8988T (cell line): Measurements from ENCODE around the gene MYO7A.

Experiments used
- DNase-seq: peaks from one replicate; pipeline ENCODE4 v3.0.0; 2011

MYO7A gene

GRCh38 chr11:77112641-77113381 is 15.2 kb upstream of the MYO7A start:
- DNase-seq: no peak

GRCh38 chr11:77113382-77114088 is 14.5 kb upstream of the MYO7A start:
- DNase-seq: peak; percentile 92

GRCh38 chr11:77114089-77114463 is 14.0 kb upstream of the MYO7A start:
- no peak for DNase-seq

GRCh38 chr11:77115181-77115611 is 12.8 kb upstream of the MYO7A start:
- DNase-seq: peak; percentile 83

- DNase-seq: no peak
These were observed 12.1 kb upstream of the MYO7A start for GRCh38 chr11:77115956-77116355.

GRCh38 chr11:77117492-77117891 is 10.6 kb upstream of the MYO7A start:
- DNase-seq: no peak

GRCh38 chr11:77118086-77118485 is 10.0 kb upstream of the MYO7A start:
- DNase-seq: no peak

GRCh38 chr11:77118971-77119370 is 9.1 kb upstream of the MYO7A start:
- no peak for DNase-seq

- DNase-seq: no peak
These were observed 8.5 kb upstream of the MYO7A start for GRCh38 chr11:77119531-77119936.

GRCh38 chr11:77120571-77120970 is 7.5 kb upstream of the MYO7A start:
- no peak for DNase-seq

- no peak for DNase-seq
These were observed 6.9 kb upstream of the MYO7A start for GRCh38 chr11:77121096-77121640.

- DNase-seq: no peak
These were observed 6.0 kb upstream of the MYO7A start for GRCh38 chr11:77121876-77122575.

- DNase-seq: no peak
These were observed 5.4 kb upstream of the MYO7A start for GRCh38 chr11:77122576-77123212.

- DNase-seq: no peak
These were observed 4.5 kb upstream of the MYO7A start for GRCh38 chr11:77123591-77123990.

- no peak for DNase-seq
These were observed 4.0 kb upstream of the MYO7A start for GRCh38 chr11:77124041-77124440.

GRCh38 chr11:77124488-77124887 is 3.6 kb upstream of the MYO7A start:
- no peak for DNase-seq

- DNase-seq: no peak
These were observed 2.9 kb upstream of the MYO7A start for GRCh38 chr11:77125191-77125590.

GRCh38 chr11:77125695-77126094 is 2.4 kb upstream of the MYO7A start:
- DNase-seq: no peak

- DNase-seq: no peak
These were observed 1.8 kb upstream of the MYO7A start for GRCh38 chr11:77126156-77126775.

GRCh38 chr11:77126861-77127234 is 1.2 kb upstream of the MYO7A start:
- DNase-seq: no peak

- DNase-seq: peak; percentile 91
These were observed 673 bp upstream of the MYO7A start for GRCh38 chr11:77127235-77127911.
